Measurements from ENCODE around the gene METTL24. TPM values are rescaled to one million over a fixed set of nuclear protein-coding genes. Genes with fewer than 3 reads are reported as not detected.

Gene METTL24
- total RNA-seq, 1 donor from 2014 or later: 0.67 TPM

GRCh38 chr6:110357298-110357663, 868 bp downstream of the METTL24 start:
- TF ChIP-seq CTCF (IDR thresholded peaks at IDR 0.05): no peak
- Mint-ChIP-seq H3K9me3 (ENCODE audit: low read depth) (peaks cover 9% of the 10 kb centered on the region), H3K27me3 (ENCODE audit: low read depth) (peaks cover 37% of the 10 kb centered on the region), H3K36me3 (ENCODE audit: low read depth) (peaks cover 10% of the 10 kb centered on the region), H3K27ac (ENCODE audit: unreplicated experiment) (no peak overlapping the region), H3K4me1 (ENCODE audit: low read depth) (peaks cover 23% of the 10 kb centered on the region), H3K4me3 (ENCODE audit: unreplicated experiment) (peak overlapping the region; percentile 79)
- DNase-seq (ENCODE audit: low spot score): no peak

- Mint-ChIP-seq H3K9me3 (ENCODE audit: low read depth) (peaks cover 6% of the 10 kb centered on the region), H3K36me3 (ENCODE audit: low read depth) (peaks cover 8% of the 10 kb centered on the region), H3K27me3 (ENCODE audit: low read depth) (peaks cover 35% of the 10 kb centered on the region), H3K4me1 (ENCODE audit: low read depth) (peaks cover 23% of the 10 kb centered on the region), H3K4me3 (ENCODE audit: unreplicated experiment) (peak overlapping the region; percentile 42), H3K27ac (ENCODE audit: unreplicated experiment) (no peak overlapping the region)
- TF ChIP-seq CTCF (IDR thresholded peaks at IDR 0.05): no peak
- DNase-seq (ENCODE audit: low spot score): no peak
These were observed 1.4 kb downstream of the METTL24 start for GRCh38 chr6:110356778-110357177.

GRCh38 chr6:110355727-110356126, 2.4 kb downstream of the METTL24 start:
- H3K4me1 Mint-ChIP-seq (ENCODE audit: low read depth): peaks cover 23% of the 10 kb centered on the region
- H3K9me3 Mint-ChIP-seq (ENCODE audit: low read depth): no peaks in the 10 kb centered on the region
- peaks cover 8% of the 10 kb centered on the region for H3K36me3 Mint-ChIP-seq (ENCODE audit: low read depth)
- H3K4me3 Mint-ChIP-seq (ENCODE audit: unreplicated experiment): no peak overlapping the region
- peaks cover 35% of the 10 kb centered on the region for H3K27me3 Mint-ChIP-seq (ENCODE audit: low read depth)
- H3K27ac Mint-ChIP-seq (ENCODE audit: unreplicated experiment): no peak overlapping the region
- no peak for DNase-seq (ENCODE audit: low spot score)
- TF ChIP-seq CTCF (IDR thresholded peaks at IDR 0.05): no peak

GRCh38 chr6:110355022-110355421, 3.1 kb downstream of the METTL24 start:
- Mint-ChIP-seq H3K36me3 (ENCODE audit: low read depth) (peaks cover 8% of the 10 kb centered on the region), H3K9me3 (ENCODE audit: low read depth) (no peaks in the 10 kb centered on the region), H3K4me3 (ENCODE audit: unreplicated experiment) (no peak overlapping the region), H3K4me1 (ENCODE audit: low read depth) (peaks cover 23% of the 10 kb centered on the region), H3K27ac (ENCODE audit: unreplicated experiment) (no peak overlapping the region), H3K27me3 (ENCODE audit: low read depth) (peaks cover 29% of the 10 kb centered on the region)
- no peak for TF ChIP-seq CTCF (IDR thresholded peaks at IDR 0.05)
- no peak for DNase-seq (ENCODE audit: low spot score)

GRCh38 chr6:110354153-110354552, 4.0 kb downstream of the METTL24 start:
- no peak overlapping the region for H3K4me3 Mint-ChIP-seq (ENCODE audit: unreplicated experiment)
- DNase-seq (ENCODE audit: low spot score): no peak
- no peak overlapping the region for H3K27ac Mint-ChIP-seq (ENCODE audit: unreplicated experiment)
- H3K27me3 Mint-ChIP-seq (ENCODE audit: low read depth): peaks cover 24% of the 10 kb centered on the region
- peaks cover 19% of the 10 kb centered on the region for H3K4me1 Mint-ChIP-seq (ENCODE audit: low read depth)
- no peak for TF ChIP-seq CTCF (IDR thresholded peaks at IDR 0.05)
- no peaks in the 10 kb centered on the region for H3K9me3 Mint-ChIP-seq (ENCODE audit: low read depth)
- H3K36me3 Mint-ChIP-seq (ENCODE audit: low read depth): peaks cover 8% of the 10 kb centered on the region

Measured in chondrocyte (in vitro differentiated cells).